OCI-LY3 (cell line): ENCODE data around the gene ADRA2A.

Source experiments
- CTCF ChIP-seq: fragments of 200-600, 300-600 bp; sonication (generic); IDR thresholded peaks from 2 replicates; pipeline ENCODE4 v1.5.1; 2014; ENCODE audit warnings: antibody characterized with exemption, low read length, low read depth
- EZH2phosphoT487 ChIP-seq: fragments of 200-600 bp; shearing (Covaris generic); IDR thresholded peaks from 2 replicates; pipeline ENCODE4 v1.6.1; 2018; ENCODE audit warnings: antibody characterized with exemption, mixed run types, low read depth

GRCh38 chr10:111108441-111108840 lies 31.6 kb downstream of the ADRA2A start:
- TF ChIP-seq CTCF (no peak), EZH2phosphoT487 (no peak)
